HG02970 (cell line): ENCODE data around the gene CR1L.
"Not testable (repeated sequence)": the region's sequence is repeated elsewhere in the genome, so short reads cannot be mapped to it uniquely, and the experiment has no call there.

Experiments
- ATAC-seq: cut with Tn5 transposase; IDR thresholded peaks from one replicate; pipeline ENCODE4 v1.9.1; 2021; ENCODE audit warnings: mild to moderate bottlenecking, moderate library complexity, moderate number of reproducible peaks; ENCODE audit not compliant: unreplicated experiment, low FRiP score

CR1L gene

DNA sequence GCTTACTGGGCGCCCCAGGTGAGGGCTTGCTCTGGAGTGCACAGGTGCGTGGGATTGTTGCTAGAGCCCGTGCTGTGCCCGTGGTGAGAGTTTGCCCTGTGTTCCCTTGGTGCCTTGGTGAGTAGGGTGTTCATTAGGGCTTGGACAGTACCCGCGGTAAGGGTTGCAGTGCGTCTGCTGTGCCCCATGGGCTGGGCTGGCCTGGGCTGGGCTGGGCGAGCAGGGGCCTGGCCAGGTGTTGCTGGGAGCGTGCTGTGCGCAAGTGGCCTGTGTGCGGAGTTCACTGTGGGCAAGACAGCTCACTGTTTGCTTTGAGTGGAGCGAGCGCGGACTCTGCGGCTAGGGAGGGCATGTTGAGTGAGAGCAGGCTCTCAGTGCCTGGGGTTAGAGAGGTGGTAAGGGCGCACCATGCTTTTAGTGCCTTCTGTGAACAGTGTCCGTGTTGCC, 725 bp downstream of the CR1L start:
- ATAC-seq, result no peak

DNA sequence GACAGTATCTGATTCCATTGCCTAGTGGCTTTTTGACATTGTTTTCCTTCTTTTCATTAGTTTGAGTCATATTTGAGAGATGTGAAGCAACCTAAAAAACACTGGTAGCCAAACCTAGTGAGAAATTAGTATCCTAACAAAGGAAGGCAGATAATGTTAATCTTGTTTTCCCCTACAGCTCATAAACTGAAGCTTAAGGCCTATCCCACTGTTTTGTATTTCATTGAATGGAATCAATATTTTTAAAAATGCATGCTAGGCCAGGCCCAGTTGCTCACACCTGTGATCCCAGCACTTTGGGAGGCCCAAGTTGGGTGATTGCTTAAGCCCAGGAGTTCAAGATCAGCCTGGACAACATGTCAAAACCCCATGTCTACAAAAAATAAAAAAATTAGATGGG, 1.2 kb downstream of the CR1L start:
- no peak for ATAC-seq

GRCh38 chr1:207646944-207647579, 2.1 kb downstream of the CR1L start:
- no peak for ATAC-seq

GRCh38 chr1:207647671-207648333, 2.9 kb downstream of the CR1L start:
- no peak for ATAC-seq

DNA sequence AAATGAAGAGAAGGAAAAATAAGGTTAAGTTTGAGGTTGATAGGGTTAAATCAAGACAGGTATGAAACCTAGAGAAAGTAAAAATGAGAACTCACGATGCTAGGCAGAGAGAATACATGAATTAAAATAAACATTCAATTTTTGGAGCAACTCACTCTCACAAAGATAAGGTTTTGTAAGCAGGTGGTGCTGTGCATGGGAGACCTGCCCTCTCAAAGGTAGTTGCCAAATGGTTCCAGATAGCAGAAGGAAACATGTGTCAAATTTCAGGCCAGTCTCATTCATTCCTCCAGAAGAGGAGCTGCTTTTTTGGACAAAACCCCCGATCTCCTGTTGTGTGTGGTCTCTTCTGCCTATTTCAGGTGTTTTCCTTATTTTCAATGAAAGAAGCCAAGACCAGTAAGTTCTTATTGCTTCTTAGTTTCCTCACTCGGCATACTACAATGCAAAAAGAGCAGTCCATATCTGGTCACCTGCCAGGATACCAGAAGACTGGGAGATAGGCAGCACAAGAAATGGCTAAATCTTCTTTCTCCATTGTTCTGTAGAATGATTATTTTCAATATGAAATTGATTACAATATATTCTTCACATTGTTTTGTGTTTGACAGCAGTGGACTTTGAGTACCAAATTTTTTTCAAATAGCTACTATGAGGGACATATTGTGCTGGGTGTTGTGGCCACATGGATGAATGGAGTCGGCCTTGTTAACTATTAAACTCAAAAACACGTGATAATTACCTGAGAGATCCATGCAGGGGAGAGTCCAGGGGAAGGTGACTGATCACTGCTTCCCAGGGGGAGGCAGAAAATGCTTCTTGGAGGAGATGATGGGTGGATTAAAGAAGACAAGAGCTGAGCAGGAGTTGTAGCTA, 3.6 kb downstream of the CR1L start:
- ATAC-seq, result no peak

DNA sequence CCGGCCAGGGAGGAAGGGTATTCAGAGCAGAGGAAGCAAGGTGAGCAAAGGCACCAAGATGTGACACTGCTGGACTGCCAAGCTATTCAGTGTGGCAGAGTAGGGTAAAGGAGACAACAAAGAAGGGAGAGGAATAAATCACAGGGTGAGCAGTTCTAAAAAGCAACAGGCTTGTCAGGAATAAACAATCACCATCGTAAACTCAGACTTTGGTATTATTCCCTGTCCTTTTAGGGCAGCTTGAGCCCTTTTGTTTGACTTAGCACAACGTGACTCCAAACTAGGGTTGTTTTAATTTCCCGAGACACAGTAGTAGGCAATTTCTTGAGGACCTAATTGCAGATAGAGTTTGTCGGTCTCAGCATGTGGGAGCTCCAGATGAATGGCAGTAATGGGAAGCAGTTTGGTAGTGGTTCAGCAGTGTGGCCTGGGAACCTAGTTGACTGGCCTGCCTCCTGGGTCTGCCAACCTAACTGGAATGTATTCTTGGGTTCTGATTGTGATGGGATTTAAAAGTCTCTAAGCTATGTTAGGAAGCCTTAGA, 4.3 kb downstream of the CR1L start:
- no peak for ATAC-seq

DNA sequence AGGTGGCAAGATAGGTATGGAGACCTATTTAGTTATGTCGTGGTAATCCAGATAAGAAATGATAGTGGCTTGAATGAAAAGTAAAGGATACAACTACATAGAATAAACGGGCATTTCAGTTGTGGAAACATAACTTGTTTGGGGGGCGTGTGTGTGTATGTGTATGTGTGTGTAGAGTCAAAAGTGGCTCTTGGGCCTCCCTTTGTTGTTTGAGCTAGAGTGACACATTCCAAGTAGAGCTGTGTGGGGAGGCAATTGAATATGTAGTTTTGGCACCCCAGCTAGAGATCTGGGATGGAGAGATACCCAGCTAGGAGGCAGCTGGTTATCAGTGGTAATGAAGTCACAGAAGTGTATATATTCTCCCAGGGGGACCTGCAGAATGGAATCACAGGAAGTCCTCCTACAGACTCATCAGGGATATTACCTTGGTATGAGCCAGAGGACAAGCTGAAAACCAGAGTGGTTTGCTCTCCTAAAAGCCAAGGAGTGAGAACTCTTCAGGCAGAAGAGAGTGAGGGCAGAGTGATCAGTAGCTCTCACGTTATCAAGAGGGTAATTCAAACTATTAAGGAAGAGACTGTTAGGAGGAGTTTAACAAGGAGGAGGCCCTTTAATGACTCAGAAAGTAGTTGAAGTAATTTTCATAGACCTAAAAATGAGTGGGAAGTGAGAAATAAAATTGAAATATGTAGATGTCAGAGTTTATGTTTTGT, 5.1 kb downstream of the CR1L start:
- ATAC-seq, result no peak

DNA sequence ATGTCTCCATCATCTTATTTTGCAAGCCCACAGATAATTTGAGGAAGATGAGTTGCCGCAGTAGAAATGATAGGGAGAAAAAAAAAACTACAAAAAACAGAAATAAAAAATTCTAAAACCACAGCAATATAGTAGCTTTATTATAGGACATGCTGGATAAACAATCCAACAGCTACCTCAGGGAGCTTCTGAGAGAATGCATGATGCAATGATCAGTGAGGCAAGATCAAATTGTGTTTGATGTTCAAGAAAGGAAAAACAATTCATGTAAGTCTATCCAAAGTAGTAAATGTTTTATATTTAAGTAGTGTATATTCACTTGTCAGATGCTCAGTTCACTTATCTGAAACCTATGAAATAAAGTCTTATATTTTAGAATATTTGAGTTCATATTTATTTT, 6.7 kb downstream of the CR1L start:
- ATAC-seq, result no peak

DNA sequence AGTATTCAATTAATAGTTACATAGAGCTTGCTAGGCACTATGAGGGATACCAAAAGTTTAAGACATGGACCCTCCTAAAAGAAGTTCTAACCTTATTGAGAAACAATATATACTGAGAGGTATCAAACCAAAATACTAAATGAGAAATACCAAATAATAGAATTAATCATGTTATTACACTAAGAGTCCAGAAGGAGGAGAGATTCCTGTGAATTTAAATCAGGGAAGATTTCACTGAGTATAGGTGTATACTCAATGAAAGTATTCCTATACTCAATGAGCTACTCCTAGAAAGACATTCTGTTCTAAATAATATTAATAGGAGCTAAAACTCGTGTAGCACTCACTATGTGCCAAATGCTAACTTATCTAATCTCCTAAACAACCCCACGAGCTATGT, 9.4 kb downstream of the CR1L start:
- ATAC-seq, result no peak

GRCh38 chr1:207658408-207658807, 13.5 kb downstream of the CR1L start:
- ATAC-seq, result no peak

GRCh38 chr1:207658904-207659485, 14.1 kb downstream of the CR1L start:
- no peak for ATAC-seq

DNA sequence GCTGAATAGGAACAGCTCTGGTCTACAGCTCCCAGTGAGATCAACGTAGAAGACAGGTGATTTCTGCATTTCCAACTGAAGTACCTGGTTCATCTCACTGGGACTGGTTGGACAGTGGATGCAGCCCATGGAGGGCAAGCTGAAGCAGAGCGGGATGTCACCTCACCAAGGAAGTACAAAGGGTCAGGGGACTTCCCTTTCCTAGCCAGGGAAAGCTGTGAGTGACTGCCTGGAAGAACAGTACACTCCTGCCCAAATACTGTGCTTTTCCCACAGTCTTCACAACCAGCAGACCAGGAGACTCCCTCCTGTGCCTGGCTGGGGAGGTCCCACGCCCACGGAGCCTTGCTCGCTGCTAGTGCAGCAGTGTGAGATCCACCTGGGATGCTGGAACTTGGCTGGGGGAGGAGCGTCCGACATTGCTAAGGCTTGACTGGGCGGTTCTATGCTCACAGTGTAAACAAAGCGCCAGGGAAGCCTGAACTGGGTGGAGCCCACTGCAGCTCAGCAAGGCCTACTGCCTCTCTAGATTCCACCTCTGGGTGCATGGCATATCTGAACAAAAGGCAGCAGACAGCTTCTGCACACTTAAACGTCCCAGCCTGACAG, 14.7 kb downstream of the CR1L start:
- no peak for ATAC-seq

DNA sequence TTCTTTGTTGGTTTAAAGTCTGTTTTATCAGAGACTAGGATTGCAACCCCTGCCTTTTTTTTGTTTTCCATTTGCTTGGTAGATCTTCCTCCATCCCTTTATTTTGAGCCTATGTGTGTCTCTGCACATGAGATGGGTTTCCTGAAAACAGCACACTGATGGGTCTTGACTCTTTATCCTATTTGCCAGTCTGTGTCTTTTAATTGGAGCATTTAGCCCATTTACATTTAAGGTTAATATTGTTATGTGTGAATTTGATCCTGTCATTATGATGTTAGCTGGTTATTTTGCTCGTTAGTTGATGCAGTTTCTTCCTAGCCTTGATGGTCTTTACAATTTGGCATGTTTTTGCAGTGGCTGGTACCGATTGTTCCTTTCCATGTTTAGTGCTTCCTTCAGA, 16.5 kb downstream of the CR1L start:
- ATAC-seq, result not testable (repeated sequence)

DNA sequence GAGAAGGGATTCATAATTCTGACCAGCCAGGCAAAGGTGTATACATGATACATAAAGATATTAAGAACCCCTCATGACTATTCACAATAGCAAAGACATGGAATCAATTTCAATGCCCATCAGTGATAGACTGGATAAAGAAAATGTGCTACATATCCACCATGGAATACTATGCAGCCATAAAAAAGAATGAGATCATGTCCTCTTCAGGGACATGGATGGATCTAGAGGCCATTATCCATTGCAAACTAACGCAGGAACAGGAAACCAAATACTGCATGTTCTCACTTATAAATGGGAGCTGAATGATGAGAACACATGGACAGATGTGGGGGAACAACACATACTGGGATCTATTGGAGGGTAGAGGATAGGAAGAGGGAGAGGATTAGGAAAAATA, 21.4 kb downstream of the CR1L start:
- no peak for ATAC-seq

GRCh38 chr1:207669528-207670009, 24.6 kb downstream of the CR1L start:
- ATAC-seq, result no peak

GRCh38 chr1:207670192-207670591, 25.3 kb downstream of the CR1L start:
- ATAC-seq, result no peak

DNA sequence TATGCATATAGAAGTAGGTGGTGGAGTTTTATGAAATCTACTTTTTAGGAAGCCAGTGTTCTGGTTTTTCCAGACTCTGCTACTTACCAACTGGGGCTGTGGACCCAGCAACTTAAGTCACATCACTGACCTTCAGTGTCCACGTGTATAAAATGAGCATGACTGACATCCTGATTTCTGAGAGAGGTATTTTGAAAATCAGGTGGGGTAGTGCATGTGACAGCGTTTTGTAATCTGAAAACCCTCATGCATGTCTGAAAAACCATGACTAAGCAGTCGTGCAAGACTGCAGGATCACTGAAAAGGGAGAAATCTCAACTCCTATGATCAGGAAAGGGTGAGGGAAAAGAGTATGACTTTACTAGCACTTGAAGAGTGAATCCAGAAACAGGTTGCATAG, 26.1 kb downstream of the CR1L start:
- no peak for ATAC-seq

DNA sequence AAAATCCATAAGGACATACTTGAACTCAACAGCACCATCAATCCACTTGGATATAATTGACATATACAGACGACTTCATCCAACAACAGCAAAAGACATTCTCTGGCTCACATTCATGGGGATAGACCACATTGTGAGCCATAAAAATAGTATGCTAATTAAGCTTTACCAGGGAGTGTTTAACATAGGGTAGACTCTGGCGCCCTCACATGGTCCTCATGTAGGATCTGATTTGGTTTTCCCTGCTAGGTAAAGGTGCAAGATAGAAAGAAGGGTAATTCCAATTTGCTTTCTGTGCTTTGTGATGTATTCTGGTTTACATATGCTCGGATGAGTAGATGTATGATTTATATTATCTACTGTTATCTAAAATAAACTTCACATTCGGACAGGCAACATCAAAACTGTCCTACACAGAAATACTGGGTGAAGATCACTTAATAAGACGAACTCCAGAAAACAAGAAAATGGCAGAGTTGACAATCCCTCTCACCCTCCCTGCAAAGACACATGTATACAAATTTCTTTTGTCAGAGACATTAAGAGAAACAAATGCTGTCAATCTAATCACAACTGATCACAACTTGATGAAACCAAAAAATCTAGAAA, 27.7 kb downstream of the CR1L start:
- ATAC-seq, result no peak

DNA sequence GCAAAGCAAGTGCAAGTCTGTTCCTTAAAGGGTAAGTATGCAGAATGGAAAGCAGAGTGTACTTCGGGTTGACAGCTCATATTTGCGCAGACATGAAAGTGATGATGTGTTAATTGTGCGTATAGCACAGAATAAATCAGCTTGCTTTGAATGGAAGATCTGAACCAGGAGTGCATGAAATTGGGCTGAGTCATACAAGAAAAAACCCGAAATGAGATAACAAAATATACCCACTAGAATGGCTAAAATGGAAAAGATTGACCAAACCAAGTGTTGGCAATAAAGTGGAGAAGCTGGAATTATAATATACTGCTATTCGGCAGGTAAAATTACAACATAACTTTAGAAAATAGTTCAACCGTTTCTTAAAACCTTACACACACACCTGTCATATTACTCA, 28.5 kb downstream of the CR1L start:
- ATAC-seq, result no peak
